ENCODE data around the gene CERKL. TPM values are rescaled to one million over a fixed set of nuclear protein-coding genes. Genes with fewer than 3 reads are reported as not detected.

The CERKL gene
- total and polyA plus RNA-seq, 2 of the 13 experiments (the other 11 are each of a cell fraction or from before 2014, with no cell fraction given) = not detected

DNA sequence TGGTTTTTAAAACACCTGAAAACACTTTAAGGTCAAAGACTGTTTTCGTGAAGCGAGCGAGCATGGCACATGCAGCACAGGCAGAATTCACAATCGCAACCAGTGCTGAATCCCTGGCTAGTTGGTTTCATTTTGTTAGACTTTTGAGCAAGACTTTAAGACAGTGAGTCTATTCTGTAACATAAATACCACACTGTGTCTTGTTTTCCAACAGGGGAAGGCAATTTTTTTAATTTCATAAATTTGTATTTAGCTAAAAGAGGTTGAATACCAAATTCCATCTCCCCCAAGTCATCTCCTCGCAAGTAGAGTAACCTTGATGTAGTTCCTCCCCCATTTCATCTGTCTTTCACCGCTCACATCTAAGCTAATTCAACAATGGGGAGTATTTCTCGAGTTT is 1.4 kb downstream of the CERKL start (continued):
- TF ChIP-seq ZNF510 (CRISPR knock-in tag; IDR thresholded peaks at IDR 0.05; ENCODE audit: low read depth) = no peak
- no peak for TF ChIP-seq NR2C2 (CRISPR knock-in tag; IDR thresholded peaks at IDR 0.05; ENCODE audit: borderline replicate concordance)
- no peak for TF ChIP-seq FOXM1 (CRISPR knock-in tag; IDR thresholded peaks at IDR 0.05)
- TF ChIP-seq KMT2A (CRISPR knock-in tag; IDR thresholded peaks at IDR 0.05) = no peak
- TF ChIP-seq, protein P1, sequence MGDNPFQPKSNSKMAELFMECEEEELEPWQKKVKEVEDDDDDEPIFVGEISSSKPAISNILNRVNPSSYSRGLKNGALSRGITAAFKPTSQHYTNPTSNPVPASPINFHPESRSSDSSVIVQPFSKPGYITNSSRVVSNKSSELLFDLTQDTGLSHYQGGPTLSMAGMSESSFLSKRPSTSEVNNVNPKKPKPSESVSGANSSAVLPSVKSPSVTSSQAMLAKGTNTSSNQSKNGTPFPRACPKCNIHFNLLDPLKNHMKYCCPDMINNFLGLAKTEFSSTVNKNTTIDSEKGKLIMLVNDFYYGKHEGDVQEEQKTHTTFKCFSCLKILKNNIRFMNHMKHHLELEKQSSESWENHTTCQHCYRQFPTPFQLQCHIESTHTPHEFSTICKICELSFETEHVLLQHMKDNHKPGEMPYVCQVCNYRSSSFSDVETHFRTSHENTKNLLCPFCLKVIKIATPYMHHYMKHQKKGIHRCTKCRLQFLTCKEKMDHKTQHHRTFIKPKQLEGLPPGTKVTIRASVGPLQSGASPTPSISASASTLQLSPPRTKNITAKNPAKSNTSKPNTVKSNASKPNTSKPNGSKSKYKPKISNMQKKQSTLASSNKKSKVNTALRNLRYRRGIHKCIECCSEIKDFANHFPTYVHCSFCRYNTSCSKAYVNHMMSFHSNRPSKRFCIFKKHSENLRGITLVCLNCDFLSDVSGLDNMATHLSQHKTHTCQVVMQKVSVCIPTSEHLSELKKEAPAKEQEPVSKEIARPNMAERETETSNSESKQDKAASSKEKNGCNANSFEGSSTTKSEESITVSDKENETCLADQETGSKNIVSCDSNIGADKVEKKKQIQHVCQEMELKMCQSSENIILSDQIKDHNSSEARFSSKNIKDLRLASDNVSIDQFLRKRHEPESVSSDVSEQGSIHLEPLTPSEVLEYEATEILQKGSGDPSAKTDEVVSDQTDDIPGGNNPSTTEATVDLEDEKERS (CRISPR knock-in tag; IDR thresholded peaks at IDR 0.05) = no peak
- TF ChIP-seq TRIM24 (CRISPR knock-in tag; IDR thresholded peaks at IDR 0.05) = no peak
- TF ChIP-seq, protein P2, sequence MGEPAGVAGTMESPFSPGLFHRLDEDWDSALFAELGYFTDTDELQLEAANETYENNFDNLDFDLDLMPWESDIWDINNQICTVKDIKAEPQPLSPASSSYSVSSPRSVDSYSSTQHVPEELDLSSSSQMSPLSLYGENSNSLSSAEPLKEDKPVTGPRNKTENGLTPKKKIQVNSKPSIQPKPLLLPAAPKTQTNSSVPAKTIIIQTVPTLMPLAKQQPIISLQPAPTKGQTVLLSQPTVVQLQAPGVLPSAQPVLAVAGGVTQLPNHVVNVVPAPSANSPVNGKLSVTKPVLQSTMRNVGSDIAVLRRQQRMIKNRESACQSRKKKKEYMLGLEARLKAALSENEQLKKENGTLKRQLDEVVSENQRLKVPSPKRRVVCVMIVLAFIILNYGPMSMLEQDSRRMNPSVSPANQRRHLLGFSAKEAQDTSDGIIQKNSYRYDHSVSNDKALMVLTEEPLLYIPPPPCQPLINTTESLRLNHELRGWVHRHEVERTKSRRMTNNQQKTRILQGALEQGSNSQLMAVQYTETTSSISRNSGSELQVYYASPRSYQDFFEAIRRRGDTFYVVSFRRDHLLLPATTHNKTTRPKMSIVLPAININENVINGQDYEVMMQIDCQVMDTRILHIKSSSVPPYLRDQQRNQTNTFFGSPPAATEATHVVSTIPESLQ (CRISPR knock-in tag; conservative IDR thresholded peaks at IDR 0.05) = no peak
- TF ChIP-seq, protein P3, sequence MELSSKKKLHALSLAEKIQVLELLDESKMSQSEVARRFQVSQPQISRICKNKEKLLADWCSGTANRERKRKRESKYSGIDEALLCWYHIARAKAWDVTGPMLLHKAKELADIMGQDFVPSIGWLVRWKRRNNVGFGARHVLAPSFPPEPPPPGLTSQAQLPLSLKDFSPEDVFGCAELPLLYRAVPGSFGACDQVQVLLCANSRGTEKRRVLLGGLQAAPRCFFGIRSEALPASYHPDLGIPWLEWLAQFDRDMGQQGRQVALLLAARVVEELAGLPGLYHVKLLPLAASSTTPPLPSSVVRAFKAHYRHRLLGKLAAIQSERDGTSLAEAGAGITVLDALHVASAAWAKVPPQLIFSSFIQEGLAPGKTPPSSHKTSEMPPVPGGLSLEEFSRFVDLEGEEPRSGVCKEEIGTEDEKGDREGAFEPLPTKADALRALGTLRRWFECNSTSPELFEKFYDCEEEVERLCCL (CRISPR knock-in tag; IDR thresholded peaks at IDR 0.05; ENCODE audit: borderline replicate concordance) = no peak
